Suprapubic skin (tissue), 4 donors: ENCODE data around the gene GULP1.

Experiments
- EP300 ChIP-seq: sonication (generic); formaldehyde crosslinking; IDR thresholded peaks from one replicate; pipeline ENCODE4 v1.6.1; 2017; ENCODE audit warnings: antibody characterized with exemption
- POLR2A ChIP-seq, 2 donors: fragments of 450-650 bp; IDR thresholded peaks; one replicate each; pipeline ENCODE4 v1.6.1; 2017; ENCODE audit warnings: antibody characterized with exemption in 2 of 2, mild to moderate bottlenecking in 2 of 2, moderate library complexity in 2 of 2
- POLR2AphosphoS5 ChIP-seq, 3 donors: sonication (generic); formaldehyde crosslinking; IDR thresholded peaks; one replicate each; pipeline ENCODE4 v1.6.1; 2017; ENCODE audit warnings: antibody characterized with exemption in 3 of 3
- TF ChIP-seq, protein P1 (sequence below), 2 donors: fragments of 200-600 bp in 1 of 2; fragments of 450-650 bp in 1 of 2; sonication (generic) in 1 of 2; IDR thresholded peaks; one replicate each; pipeline ENCODE4 v1.5.1; 2016 to 2019; ENCODE audit warnings: antibody characterized with exemption in 2 of 2, mild to moderate bottlenecking in 1 of 2, moderate library complexity in 1 of 2

DNA sequence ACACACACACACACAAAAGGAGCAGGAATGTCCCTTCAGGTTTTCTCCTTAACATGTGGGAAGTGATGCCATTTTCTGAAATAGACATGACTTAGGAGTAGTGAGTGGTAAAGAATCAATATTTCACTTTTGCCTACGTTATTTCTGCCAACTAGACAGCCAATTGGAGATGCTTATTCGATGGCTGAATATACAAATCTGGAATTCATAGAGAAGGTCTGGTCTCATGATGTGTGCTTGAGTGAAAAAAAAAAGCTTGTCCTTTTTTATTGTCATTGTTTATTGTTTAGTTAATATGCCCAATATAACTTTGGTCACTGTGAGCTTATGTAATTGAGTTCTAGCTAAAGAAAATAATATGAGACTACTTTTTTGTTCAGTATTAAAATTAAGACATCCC lies 284.3 kb downstream of the GULP1 start:
- TF ChIP-seq POLR2AphosphoS5 (IDR thresholded peaks at IDR 0.05) (no peak), POLR2A (IDR thresholded peaks at IDR 0.05) (no peak), EP300 (no peak)
- TF ChIP-seq, protein P1, sequence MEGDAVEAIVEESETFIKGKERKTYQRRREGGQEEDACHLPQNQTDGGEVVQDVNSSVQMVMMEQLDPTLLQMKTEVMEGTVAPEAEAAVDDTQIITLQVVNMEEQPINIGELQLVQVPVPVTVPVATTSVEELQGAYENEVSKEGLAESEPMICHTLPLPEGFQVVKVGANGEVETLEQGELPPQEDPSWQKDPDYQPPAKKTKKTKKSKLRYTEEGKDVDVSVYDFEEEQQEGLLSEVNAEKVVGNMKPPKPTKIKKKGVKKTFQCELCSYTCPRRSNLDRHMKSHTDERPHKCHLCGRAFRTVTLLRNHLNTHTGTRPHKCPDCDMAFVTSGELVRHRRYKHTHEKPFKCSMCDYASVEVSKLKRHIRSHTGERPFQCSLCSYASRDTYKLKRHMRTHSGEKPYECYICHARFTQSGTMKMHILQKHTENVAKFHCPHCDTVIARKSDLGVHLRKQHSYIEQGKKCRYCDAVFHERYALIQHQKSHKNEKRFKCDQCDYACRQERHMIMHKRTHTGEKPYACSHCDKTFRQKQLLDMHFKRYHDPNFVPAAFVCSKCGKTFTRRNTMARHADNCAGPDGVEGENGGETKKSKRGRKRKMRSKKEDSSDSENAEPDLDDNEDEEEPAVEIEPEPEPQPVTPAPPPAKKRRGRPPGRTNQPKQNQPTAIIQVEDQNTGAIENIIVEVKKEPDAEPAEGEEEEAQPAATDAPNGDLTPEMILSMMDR (IDR thresholded peaks at IDR 0.05): no peak
